NCI-H510A (cell line): ENCODE results near the gene TSEN15.

Experiments used
- DNase-seq: peaks from one replicate; lab custom pipeline; 2025; lab: John Stamatoyannopoulos, UW

The TSEN15 gene

GRCh38 chr1:184101571-184101970, 50.0 kb downstream of the TSEN15 start:
- no peak for DNase-seq

- DNase-seq, result no peak
Measured at GRCh38 chr1:184110272-184111204, 59.0 kb downstream of the TSEN15 start.

- no peak for DNase-seq
Measured at GRCh38 chr1:184112176-184112948, 60.8 kb downstream of the TSEN15 start.

GRCh38 chr1:184113251-184113650, 61.7 kb downstream of the TSEN15 start:
- no peak for DNase-seq

- no peak for DNase-seq
Measured at GRCh38 chr1:184114818-184115398, 63.4 kb downstream of the TSEN15 start.

- DNase-seq, result no peak
Measured at GRCh38 chr1:184116287-184116686, 64.8 kb downstream of the TSEN15 start.

- DNase-seq, result no peak
Measured at GRCh38 chr1:184118046-184118445, 66.5 kb downstream of the TSEN15 start.
